ENCODE measurements around the gene TLK2.
"Not testable (repeated sequence)": the region's sequence is repeated elsewhere in the genome, so short reads cannot be mapped to it uniquely, and the experiment has no call there.

- not testable (repeated sequence) for TF ChIP-seq EZH2 (IDR thresholded peaks at IDR 0.05; ENCODE audit: borderline replicate concordance, low read depth, low read length, poor library complexity, severe bottlenecking); CTCF (conservative IDR thresholded peaks at IDR 0.05; ENCODE audit: low read depth, low read length)
Observed at GRCh38 chr17:62470666-62471379, 7.8 kb upstream of the TLK2 start.

Measured in A673 (cell line).